Common myeloid progenitor, CD34-positive (primary cell): Measurements from ENCODE around the gene NNMT.
A peak's percentile ranks its signal among the peaks of the same experiment; 100 is the strongest.
"Not testable (repeated sequence)": the region's sequence is repeated elsewhere in the genome, so short reads cannot be mapped to it uniquely, and the experiment has no call there.

Experiments
- CTCF ChIA-PET: fragments of 350-600 bp; sonication (Branson Sonifier 250); formaldehyde crosslinking; loops from one replicate; lab custom pipeline; 2021; ENCODE audit warnings: antibody characterized with exemption; lab: Charles Lee
- POLR2A ChIA-PET: fragments of 350-600 bp; sonication (Branson Sonifier 250); formaldehyde crosslinking; loops from one replicate; lab custom pipeline; 2021; ENCODE audit warnings: antibody characterized with exemption; lab: Charles Lee
- DNase-seq, 3 donors: peaks; one replicate each; pipeline versions ENCODE4 v3.0.0 to v3.0.0-alpha.2; 2013
- H3K27ac ChIP-seq, 2 experiments: 1 replicate in 1 of 2; 2 replicates in 1 of 2; pipeline ENCODE4 v1.7.0; 2013; ENCODE audit warnings: inconsistent platforms in 2 of 2, low read length in 2 of 2, mild to moderate bottlenecking in 2 of 2, low read depth in 1 of 2, moderate library complexity in 1 of 2; ENCODE audit not compliant: severe bottlenecking in 2 of 2, insufficient read depth in 1 of 2, poor library complexity in 1 of 2
- H3K27me3 ChIP-seq, 5 experiments: replicated peaks in 2 of 5; 1 replicate in 3 of 5; 2 replicates in 2 of 5; pipeline versions ENCODE4 v1.6.1 to v1.7.0; 2013; ENCODE audit warnings: low read length in 4 of 5, mild to moderate bottlenecking in 2 of 5, moderate library complexity in 2 of 5, inconsistent platforms in 1 of 5; ENCODE audit not compliant: insufficient read depth in 5 of 5, control insufficient read depth in 4 of 5
- H3K36me3 ChIP-seq, 4 experiments: 1 replicate in 2 of 4; 2 replicates in 2 of 4; pipeline versions ENCODE4 v1.6.1 to v1.7.0; 2013; ENCODE audit warnings: low read length in 3 of 4, control low read depth in 1 of 4, mild to moderate bottlenecking in 1 of 4; ENCODE audit not compliant: control insufficient read depth in 4 of 4, insufficient read depth in 4 of 4
- H3K4me1 ChIP-seq, 4 experiments: 1 replicate in 3 of 4; 2 replicates in 1 of 4; pipeline versions ENCODE4 v1.6.1 to v1.7.1; 2013; ENCODE audit warnings: low read length in 3 of 4, mild to moderate bottlenecking in 3 of 4, control low read depth in 1 of 4, inconsistent platforms in 1 of 4, moderate library complexity in 1 of 4; ENCODE audit not compliant: control insufficient read depth in 4 of 4, insufficient read depth in 4 of 4; ENCODE audit errors: control extremely low read depth in 1 of 4
- H3K4me3 ChIP-seq, 7 experiments: 1 replicate in 4 of 7; 2 replicates in 3 of 7; pipeline versions ENCODE4 v1.5.1 to v1.7.0; 2013; ENCODE audit warnings: mild to moderate bottlenecking in 7 of 7, low read length in 6 of 7, moderate library complexity in 6 of 7, inconsistent platforms in 2 of 7, low read depth in 2 of 7, control low read depth in 1 of 7; ENCODE audit not compliant: insufficient read depth in 4 of 7, control insufficient read depth in 1 of 7; ENCODE audit errors: extremely low read depth in 1 of 7
- H3K9me3 ChIP-seq, 5 experiments: 1 replicate in 4 of 5; 2 replicates in 1 of 5; pipeline versions ENCODE4 v1.6.1 to v1.7.1; 2013; ENCODE audit warnings: low read length in 4 of 5, mild to moderate bottlenecking in 2 of 5, inconsistent platforms in 1 of 5, low read depth in 1 of 5, moderate library complexity in 1 of 5; ENCODE audit not compliant: control insufficient read depth in 4 of 5, insufficient read depth in 2 of 5; ENCODE audit errors: control extremely low read depth in 1 of 5
- WGBS: methylation state at CpG from one replicate; pipeline ENCODE4 v1.1.5; 2013; ENCODE audit not compliant: insufficient coverage; 5-methylcytosine and 5-hydroxymethylcytosine counted together

NNMT gene

GRCh38 chr11:114326151-114326550, 30.0 kb downstream of the NNMT start:
- ChIA-PET CTCF (no interaction called here), POLR2A (no interaction called here)
- DNase-seq: no peak
- H3K36me3 ChIP-seq: no peaks in the 10 kb centered on the region
- peaks cover 0 to 9% (median 0%) of the 10 kb centered on the region in 5 experiments for H3K9me3 ChIP-seq
- peaks cover 0 to 4% (median 0%) of the 10 kb centered on the region in 5 experiments for H3K27me3 ChIP-seq
- no CpG with 5 or more reads among the region's 4 CpGs for WGBS
- no peaks in the 10 kb centered on the region for H3K4me1 ChIP-seq
- no peak overlapping the region for H3K4me3 ChIP-seq
- no peak overlapping the region for H3K27ac ChIP-seq

GRCh38 chr11:114326776-114327175, 30.6 kb downstream of the NNMT start:
- Histone ChIP-seq H3K27me3 (peaks cover 0 to 4% (median 0%) of the 10 kb centered on the region in 5 experiments), H3K4me1 (no peaks in the 10 kb centered on the region), H3K4me3 (no peak overlapping the region), H3K27ac (no peak overlapping the region), H3K9me3 (peaks cover 0 to 9% (median 0%) of the 10 kb centered on the region in 5 experiments), H3K36me3 (no peaks in the 10 kb centered on the region)
- ChIA-PET CTCF (no interaction called here), POLR2A (no interaction called here)
- no peak for DNase-seq
- 79% methylated on average over 2 of the region's 2 CpGs for WGBS

DNA sequence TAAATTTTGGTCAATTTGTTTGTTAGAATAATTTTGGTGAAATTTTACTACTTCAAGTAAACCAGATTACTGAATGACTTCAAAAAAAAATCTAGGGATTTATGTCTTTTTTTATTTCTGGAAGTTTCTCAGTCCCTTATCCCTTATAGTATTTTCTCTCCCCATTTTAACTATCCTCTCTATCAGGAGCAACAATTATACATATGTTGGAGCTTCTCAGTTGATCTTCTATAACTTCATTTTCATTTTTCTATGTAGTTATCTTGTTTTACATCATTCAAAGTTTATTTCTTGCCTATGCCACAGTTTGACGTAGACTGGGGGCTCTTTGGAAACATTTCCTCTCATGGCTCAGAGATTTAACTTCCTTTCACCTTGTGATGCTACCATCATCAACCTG, 34.2 kb downstream of the NNMT start:
- H3K27ac ChIP-seq: no peak overlapping the region
- ChIA-PET POLR2A (no interaction called here), CTCF (interaction anchor here (2.3 kb wide), 1 partner anchor 10 kb away, joined by 4 read pairs; no protein-coding TSS in a partner anchor)
- H3K4me3 ChIP-seq: no peak overlapping the region
- no peaks in the 10 kb centered on the region for H3K36me3 ChIP-seq
- peaks cover 0 to 6% (median 4%) of the 10 kb centered on the region in 5 experiments for H3K27me3 ChIP-seq
- DNase-seq: no peak
- WGBS: 90% methylated on average over 1 of the region's 1 CpG
- H3K4me1 ChIP-seq: no peaks in the 10 kb centered on the region
- H3K9me3 ChIP-seq: peaks cover 0 to 6% (median 4%) of the 10 kb centered on the region in 5 experiments

DNA sequence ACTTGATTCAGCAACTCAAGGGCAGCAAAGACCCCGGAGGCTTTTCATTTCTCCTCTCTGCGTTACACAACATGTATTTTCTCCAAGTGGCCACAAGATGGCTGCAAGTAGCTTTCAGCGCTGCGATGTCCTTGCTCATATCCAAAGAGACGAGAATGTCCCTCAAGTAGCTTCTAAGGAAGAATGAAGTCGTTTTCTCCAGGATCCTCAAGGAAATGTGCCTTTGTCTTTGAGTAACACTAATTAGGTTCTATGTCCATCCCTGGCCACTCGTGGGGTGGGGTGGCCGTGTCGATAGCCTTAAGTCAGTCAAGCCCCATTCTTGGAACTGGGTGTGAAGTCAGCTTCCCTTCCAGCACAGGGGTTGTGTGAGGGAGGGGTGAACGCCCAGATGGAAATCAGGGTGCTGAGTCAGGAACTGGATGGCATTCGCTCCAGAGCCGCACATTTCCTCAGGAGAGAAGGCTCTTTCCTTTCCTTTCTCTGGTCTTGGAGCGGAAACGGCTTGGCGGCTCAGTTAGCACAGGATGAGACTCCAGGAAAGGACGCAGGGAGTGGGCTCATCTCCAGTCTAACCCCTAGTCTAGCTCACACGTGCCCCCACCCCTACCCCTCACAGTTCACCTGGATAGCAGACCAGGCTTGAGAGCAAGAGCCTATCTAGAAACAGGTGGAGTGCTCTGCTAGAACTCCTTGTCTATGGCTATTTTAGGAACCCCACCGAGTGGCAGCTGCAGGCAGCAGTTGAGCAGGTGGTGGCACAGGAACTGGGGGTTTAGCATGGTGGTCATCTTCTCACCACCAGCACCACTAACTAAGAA, 44.3 kb downstream of the NNMT start:
- 2% methylated on average over 11 of the region's 18 CpGs for WGBS
- ChIA-PET CTCF (interaction anchor here (0.5 to 1.3 kb wide), 12 partner anchors 10 to 424 kb away, joined by 3 to 6 read pairs (median 4); no protein-coding TSS in a partner anchor), POLR2A (no interaction called here)
- Histone ChIP-seq H3K4me3 (peak overlapping the region in 3 of 7 experiments; percentile 9 to 73 (median 41)), H3K27me3 (peaks cover 0 to 2% (median 0%) of the 10 kb centered on the region in 5 experiments), H3K9me3 (no peaks in the 10 kb centered on the region), H3K27ac (no peak overlapping the region), H3K36me3 (no peaks in the 10 kb centered on the region), H3K4me1 (peaks cover 0 to 11% (median 7%) of the 10 kb centered on the region in 4 experiments)
- DNase-seq: peak; percentile 61 to 79 (median 77)

- peaks cover 0 to 11% (median 7%) of the 10 kb centered on the region in 4 experiments for H3K4me1 ChIP-seq
- H3K36me3 ChIP-seq, POLR2A ChIA-PET, H3K27ac ChIP-seq, H3K9me3 ChIP-seq, DNase-seq, H3K4me3 ChIP-seq, H3K27me3 ChIP-seq: not testable (repeated sequence)
- no CpG with 5 or more reads among the region's 3 CpGs for WGBS
- CTCF ChIA-PET: interaction anchor here (1.3 kb wide), 1 partner anchor 423 kb away, joined by 4 read pairs; no protein-coding TSS in a partner anchor
Observed at GRCh38 chr11:114341667-114342066, 45.5 kb downstream of the NNMT start.

DNA sequence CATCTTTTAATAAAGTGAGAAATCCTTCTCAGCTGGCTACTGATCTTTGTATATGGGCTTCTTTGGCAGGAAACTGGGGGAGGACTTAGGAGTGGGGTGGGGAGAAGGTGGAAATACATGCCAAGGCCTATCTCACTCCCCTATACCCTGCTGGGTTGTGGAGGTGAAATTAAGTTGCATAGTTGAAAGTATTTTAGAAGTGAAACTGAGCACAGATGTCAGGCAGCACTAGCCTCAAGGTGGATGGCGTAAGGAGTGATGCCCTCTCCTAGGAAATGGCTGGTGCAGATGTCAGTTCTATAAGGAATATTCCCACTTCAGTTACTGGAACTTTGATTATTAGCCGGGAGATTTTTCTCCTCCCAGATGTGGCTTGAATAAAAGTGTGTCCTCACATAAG, 46.3 kb downstream of the NNMT start:
- H3K27me3 ChIP-seq: peaks cover 0 to 2% (median 0%) of the 10 kb centered on the region in 5 experiments
- CTCF ChIA-PET: no interaction called here
- POLR2A ChIA-PET: no interaction called here
- no peak overlapping the region for H3K27ac ChIP-seq
- peaks cover 0 to 11% (median 7%) of the 10 kb centered on the region in 4 experiments for H3K4me1 ChIP-seq
- no peak overlapping the region for H3K4me3 ChIP-seq
- H3K36me3 ChIP-seq: no peaks in the 10 kb centered on the region
- no peak for DNase-seq
- WGBS: 92% methylated on average over 2 of the region's 2 CpGs
- H3K9me3 ChIP-seq: no peaks in the 10 kb centered on the region

GRCh38 chr11:114343020-114343419, 46.8 kb downstream of the NNMT start:
- WGBS: 92% methylated on average over 6 of the region's 6 CpGs
- Histone ChIP-seq H3K4me1 (peaks cover 0 to 11% (median 7%) of the 10 kb centered on the region in 4 experiments), H3K36me3 (no peaks in the 10 kb centered on the region), H3K27ac (no peak overlapping the region), H3K27me3 (peaks cover 0 to 2% (median 0%) of the 10 kb centered on the region in 5 experiments), H3K4me3 (no peak overlapping the region), H3K9me3 (no peaks in the 10 kb centered on the region)
- CTCF ChIA-PET: no interaction called here
- POLR2A ChIA-PET: no interaction called here
- DNase-seq: no peak
